ENCODE measurements around the gene BLOC1S2.

- TF ChIP-seq CTCF (IDR thresholded peaks at IDR 0.05) (no peak), EP300 (IDR thresholded peaks at IDR 0.05; ENCODE audit: borderline replicate concordance in 1 of 2, low read depth in 1 of 2, low read length in 1 of 2) (no peak), FOXM1 (IDR thresholded peaks at IDR 0.05; ENCODE audit: low read depth) (no peak), CHD2 (IDR thresholded peaks at IDR 0.05; ENCODE audit: low read length, partially characterized antibody) (no peak)
These were observed 31.7 kb upstream of the BLOC1S2 start for GRCh38 chr10:100318207-100318606.
